Coronary artery (tissue), 2 donors: ENCODE results near the gene WFS1.

Experiments used
- DNase-seq: peaks from one replicate; pipeline ENCODE4 v3.0.0-alpha.2; 2017; ENCODE audit warnings: low spot score
- H3K27ac ChIP-seq, 2 donors: fragments of 200-600 bp; sonication (generic); one replicate each; pipeline ENCODE4 v1.5.1; 2016 to 2019
- H3K4me3 ChIP-seq: fragments of 200-600 bp; sonication (generic); 2 replicates; pipeline ENCODE4 v1.5.1; 2016; ENCODE audit warnings: mild to moderate bottlenecking, moderate library complexity
- CTCF ChIP-seq: fragments of 200-600 bp; sonication (generic); IDR thresholded peaks from one replicate; pipeline ENCODE4 v1.5.1; 2019; ENCODE audit warnings: antibody characterized with exemption

Gene WFS1

GRCh38 chr4:6300359-6300758, 30.7 kb downstream of the WFS1 start:
- H3K4me3 ChIP-seq, result no peak overlapping the region
- H3K27ac ChIP-seq, result no peak overlapping the region
- TF ChIP-seq CTCF, result no peak
- DNase-seq, result no peak

- no peak overlapping the region for H3K27ac ChIP-seq
- no peak overlapping the region for H3K4me3 ChIP-seq
- DNase-seq, result no peak
- no peak for TF ChIP-seq CTCF
Measured at GRCh38 chr4:6301051-6301731, 31.5 kb downstream of the WFS1 start.

GRCh38 chr4:6301732-6302442, 32.2 kb downstream of the WFS1 start:
- TF ChIP-seq CTCF, result no peak
- Histone ChIP-seq H3K4me3 (no peak overlapping the region), H3K27ac (no peak overlapping the region)
- DNase-seq, result no peak

GRCh38 chr4:6302869-6303268, 33.2 kb downstream of the WFS1 start:
- H3K27ac ChIP-seq, result no peak overlapping the region
- no peak for TF ChIP-seq CTCF
- DNase-seq, result no peak
- H3K4me3 ChIP-seq, result no peak overlapping the region

- DNase-seq, result no peak
- TF ChIP-seq CTCF, result no peak
- Histone ChIP-seq H3K27ac (no peak overlapping the region), H3K4me3 (no peak overlapping the region)
Measured at GRCh38 chr4:6303943-6304342, 34.3 kb downstream of the WFS1 start.

GRCh38 chr4:6306299-6306698, 36.6 kb downstream of the WFS1 start:
- no peak for DNase-seq
- Histone ChIP-seq H3K27ac (no peak overlapping the region), H3K4me3 (no peak overlapping the region)
- no peak for TF ChIP-seq CTCF

GRCh38 chr4:6307230-6307629, 37.6 kb downstream of the WFS1 start:
- H3K27ac ChIP-seq, result no peak overlapping the region
- no peak overlapping the region for H3K4me3 ChIP-seq
- no peak for TF ChIP-seq CTCF
- DNase-seq, result no peak
